ENCODE results near the gene ATF2. TPM values are rescaled to one million over a fixed set of nuclear protein-coding genes. Genes with fewer than 3 reads are reported as not detected.
"Not testable (repeated sequence)": the region's sequence is repeated elsewhere in the genome, so short reads cannot be mapped to it uniquely, and the experiment has no call there.

The ATF2 gene
- polyA plus RNA-seq, 10 donors = 24.7 to 44.6 (median 37.7) TPM

GRCh38 chr2:175107146-175107545 is 60.9 kb downstream of the ATF2 start:
- peak in 1 of 3 donors; percentile 9 for DNase-seq

- no peak for DNase-seq
Observed at GRCh38 chr2:175103191-175103590, 64.8 kb downstream of the ATF2 start.

- DNase-seq = no peak
Observed at GRCh38 chr2:175101514-175101913, 66.5 kb downstream of the ATF2 start.

GRCh38 chr2:175097297-175097696 is 70.7 kb downstream of the ATF2 start:
- no peak for DNase-seq

- DNase-seq = not testable (repeated sequence)
Observed at GRCh38 chr2:175084117-175084516, 83.9 kb downstream of the ATF2 start.

GRCh38 chr2:175080479-175080878 is 87.5 kb downstream of the ATF2 start:
- DNase-seq = no peak

GRCh38 chr2:175076272-175076671 is 91.7 kb downstream of the ATF2 start:
- no peak for DNase-seq

GRCh38 chr2:175074478-175074877 is 93.5 kb downstream of the ATF2 start:
- DNase-seq = no peak

GRCh38 chr2:175068534-175068933 is 99.5 kb downstream of the ATF2 start:
- DNase-seq = no peak

GRCh38 chr2:175066411-175066810 is 101.6 kb downstream of the ATF2 start:
- DNase-seq = no peak

GRCh38 chr2:175064797-175065196 is 103.2 kb downstream of the ATF2 start:
- DNase-seq = no peak

GRCh38 chr2:175063741-175064140 is 104.3 kb downstream of the ATF2 start:
- no peak for DNase-seq

- DNase-seq = no peak
Observed at GRCh38 chr2:175062787-175063585, 105.0 kb downstream of the ATF2 start.

- DNase-seq = no peak
Observed at GRCh38 chr2:175057078-175057685, 110.8 kb downstream of the ATF2 start.

GRCh38 chr2:175055993-175056392 is 112.0 kb downstream of the ATF2 start:
- DNase-seq = no peak

- no peak for DNase-seq
Observed at GRCh38 chr2:175054340-175054739, 113.7 kb downstream of the ATF2 start.

- DNase-seq = no peak
Observed at GRCh38 chr2:175049661-175050060, 118.3 kb downstream of the ATF2 start.

GRCh38 chr2:175048275-175048674 is 119.7 kb downstream of the ATF2 start:
- no peak for DNase-seq

- no peak for DNase-seq
Observed at GRCh38 chr2:175039490-175039889, 128.5 kb downstream of the ATF2 start.

GRCh38 chr2:175039031-175039430 is 129.0 kb downstream of the ATF2 start:
- no peak for DNase-seq

- DNase-seq = no peak
Observed at GRCh38 chr2:175037941-175038340, 130.1 kb downstream of the ATF2 start.

GRCh38 chr2:175036582-175037018 is 131.4 kb downstream of the ATF2 start:
- DNase-seq = peak in 2 of 3 donors; percentile 6 to 18

GRCh38 chr2:175035806-175036205 is 132.2 kb downstream of the ATF2 start:
- no peak for DNase-seq

All from muscle of back (tissue), 11 donors.